ENCODE measurements around the gene CCDC197. TPM values are rescaled to one million over a fixed set of nuclear protein-coding genes. Genes with fewer than 3 reads are reported as not detected.

Gene CCDC197
- total and polyA plus RNA-seq, 8 donors, result not detected

DNA sequence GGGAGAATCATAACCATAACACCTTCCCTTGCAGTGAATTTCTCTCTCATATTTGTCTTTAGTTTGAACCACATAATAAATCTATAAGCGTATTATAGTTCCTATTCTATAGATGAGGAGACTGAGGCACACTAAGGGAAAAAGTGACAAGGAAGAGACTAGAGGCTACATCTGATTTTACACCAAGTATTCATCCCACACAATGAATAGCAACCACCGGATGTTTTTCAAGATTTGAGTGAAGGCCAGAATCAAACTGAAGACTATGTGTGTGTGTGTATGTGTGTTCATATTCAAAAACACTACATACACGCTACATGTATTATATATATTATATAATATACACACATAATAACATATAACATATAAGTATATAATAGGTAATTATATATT lies 25.5 kb upstream of the CCDC197 start:
- H3K36me3 ChIP-seq, result no peaks in the 10 kb centered on the region
- intact Hi-C loops (cut with DNase I; ENCODE audit: low total_unique reads), result no loop called here
- peak overlapping the region in 3 of 5 donors; percentile 73 to 90 (median 79) for H3K27ac ChIP-seq
- WGBS, 5 donors, result 71 to 84% (median 74%) methylated on average over 3 of the region's 3 CpGs
- H3K9me3 ChIP-seq, result no peaks in the 10 kb centered on the region
- H3K27me3 ChIP-seq, result no peaks in the 10 kb centered on the region
- TF ChIP-seq POLR2AphosphoS5 (IDR thresholded peaks at IDR 0.05) (no peak), POLR2A (IDR thresholded peaks at IDR 0.05) (no peak), EP300 (IDR thresholded peaks at IDR 0.05) (no peak)
- TF ChIP-seq, protein P1, sequence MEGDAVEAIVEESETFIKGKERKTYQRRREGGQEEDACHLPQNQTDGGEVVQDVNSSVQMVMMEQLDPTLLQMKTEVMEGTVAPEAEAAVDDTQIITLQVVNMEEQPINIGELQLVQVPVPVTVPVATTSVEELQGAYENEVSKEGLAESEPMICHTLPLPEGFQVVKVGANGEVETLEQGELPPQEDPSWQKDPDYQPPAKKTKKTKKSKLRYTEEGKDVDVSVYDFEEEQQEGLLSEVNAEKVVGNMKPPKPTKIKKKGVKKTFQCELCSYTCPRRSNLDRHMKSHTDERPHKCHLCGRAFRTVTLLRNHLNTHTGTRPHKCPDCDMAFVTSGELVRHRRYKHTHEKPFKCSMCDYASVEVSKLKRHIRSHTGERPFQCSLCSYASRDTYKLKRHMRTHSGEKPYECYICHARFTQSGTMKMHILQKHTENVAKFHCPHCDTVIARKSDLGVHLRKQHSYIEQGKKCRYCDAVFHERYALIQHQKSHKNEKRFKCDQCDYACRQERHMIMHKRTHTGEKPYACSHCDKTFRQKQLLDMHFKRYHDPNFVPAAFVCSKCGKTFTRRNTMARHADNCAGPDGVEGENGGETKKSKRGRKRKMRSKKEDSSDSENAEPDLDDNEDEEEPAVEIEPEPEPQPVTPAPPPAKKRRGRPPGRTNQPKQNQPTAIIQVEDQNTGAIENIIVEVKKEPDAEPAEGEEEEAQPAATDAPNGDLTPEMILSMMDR (IDR thresholded peaks at IDR 0.05), result no peak
- H3K4me3 ChIP-seq, result peak overlapping the region in 3 of 4 donors; percentile 23 to 48 (median 38)
- peaks cover 9 to 57% (median 33%) of the 10 kb centered on the region in 4 donors for H3K4me1 ChIP-seq
- no peak for DNase-seq

DNA sequence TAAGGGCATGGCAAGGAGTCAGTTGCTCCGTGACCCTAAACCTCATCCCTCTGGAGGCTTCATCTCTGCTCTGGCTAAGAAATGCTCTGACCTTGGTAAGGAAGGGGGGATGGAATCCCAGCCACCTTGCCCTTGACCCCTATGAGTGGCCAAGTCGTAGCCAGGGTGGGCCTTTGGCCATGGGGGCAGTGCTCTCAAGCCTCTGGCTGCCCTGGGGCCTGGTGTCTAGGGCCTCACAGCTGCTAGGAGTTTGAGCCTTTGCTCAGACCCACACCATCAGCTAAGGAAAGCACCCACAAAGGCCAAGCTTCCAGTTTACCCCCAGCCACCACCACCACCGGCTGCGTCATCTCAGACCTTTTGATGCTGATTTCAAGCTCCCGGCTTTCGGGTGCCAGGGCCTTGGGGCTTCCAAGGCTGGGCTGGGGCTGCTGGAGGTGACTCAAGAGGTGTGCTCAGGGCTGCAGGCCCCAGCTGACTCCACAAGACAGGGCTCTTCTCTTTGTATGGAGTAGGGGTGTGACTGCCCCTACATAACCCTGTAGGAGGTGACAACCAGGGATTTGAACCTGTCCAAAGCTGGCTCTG lies 24.4 kb upstream of the CCDC197 start:
- Histone ChIP-seq H3K27me3 (no peaks in the 10 kb centered on the region), H3K27ac (peak overlapping the region in 4 of 5 donors; percentile 20 to 90 (median 76)), H3K36me3 (no peaks in the 10 kb centered on the region), H3K9me3 (no peaks in the 10 kb centered on the region), H3K4me3 (peak overlapping the region in 2 of 4 donors; percentile 41 to 48), H3K4me1 (peaks cover 6 to 59% (median 28%) of the 10 kb centered on the region in 4 donors)
- 65 to 91% (median 78%) methylated on average over 2 to 6 of the region's 6 CpGs for WGBS, 5 donors
- intact Hi-C loops (cut with DNase I; ENCODE audit: low total_unique reads), result no loop called here
- no peak for DNase-seq
- TF ChIP-seq POLR2A (IDR thresholded peaks at IDR 0.05) (no peak), EP300 (IDR thresholded peaks at IDR 0.05) (no peak), POLR2AphosphoS5 (IDR thresholded peaks at IDR 0.05) (no peak)
- TF ChIP-seq, protein P1 (IDR thresholded peaks at IDR 0.05), result no peak

DNA sequence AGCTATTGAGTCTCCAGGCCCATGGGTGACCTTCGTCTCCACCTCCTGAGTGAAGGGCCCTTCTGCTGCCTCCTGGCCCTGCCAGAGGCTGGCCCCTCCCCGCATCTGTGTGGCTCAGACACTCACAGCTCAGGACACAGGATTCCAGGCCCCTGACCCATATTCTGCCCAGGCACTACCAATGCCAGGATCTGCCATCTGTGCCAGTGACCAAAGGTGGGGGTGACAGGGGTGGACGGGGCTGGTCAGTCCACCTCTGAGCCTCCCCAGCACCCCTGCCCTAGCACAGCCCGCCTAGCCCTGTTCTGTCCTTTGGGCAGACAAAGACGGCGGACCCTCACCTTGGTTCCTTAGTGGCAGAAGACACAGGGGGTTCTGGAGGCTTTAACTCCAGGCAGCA lies 23.5 kb upstream of the CCDC197 start:
- Histone ChIP-seq H3K27me3 (no peaks in the 10 kb centered on the region), H3K4me1 (peaks cover 6 to 50% (median 24%) of the 10 kb centered on the region in 4 donors), H3K9me3 (no peaks in the 10 kb centered on the region), H3K4me3 (peak overlapping the region in 3 of 4 donors; percentile 41 to 48 (median 43)), H3K36me3 (no peaks in the 10 kb centered on the region), H3K27ac (peak overlapping the region in 3 of 5 donors; percentile 73 to 90 (median 79))
- WGBS, 5 donors, result 67 to 91% (median 85%) methylated on average over 5 to 6 of the region's 6 CpGs
- intact Hi-C loops (cut with DNase I; ENCODE audit: low total_unique reads), result no loop called here
- TF ChIP-seq, protein P1 (IDR thresholded peaks at IDR 0.05), result no peak
- TF ChIP-seq EP300 (IDR thresholded peaks at IDR 0.05) (no peak), POLR2A (IDR thresholded peaks at IDR 0.05) (no peak), POLR2AphosphoS5 (IDR thresholded peaks at IDR 0.05) (no peak)
- DNase-seq, result no peak

DNA sequence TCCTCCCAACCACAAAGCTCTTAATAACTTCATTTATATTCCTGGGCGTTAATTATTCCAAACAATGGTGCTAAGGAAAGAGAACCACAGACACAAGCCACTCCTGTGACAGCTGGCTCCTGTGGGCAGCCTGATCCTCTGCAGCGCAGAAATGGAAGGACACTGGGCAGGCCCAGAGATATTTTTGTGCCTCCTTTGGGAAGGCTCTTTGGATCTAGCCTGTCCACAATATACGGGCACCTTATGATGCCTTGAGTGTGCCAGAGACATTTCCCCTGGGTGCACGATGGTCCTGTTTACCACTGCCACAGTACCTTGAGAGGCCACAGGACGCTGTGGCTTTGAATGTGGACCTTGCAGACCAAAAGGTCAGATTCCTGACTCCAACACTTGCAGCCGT lies 22.8 kb upstream of the CCDC197 start:
- peak overlapping the region in 3 of 5 donors; percentile 73 to 90 (median 79) for H3K27ac ChIP-seq
- intact Hi-C loops (cut with DNase I; ENCODE audit: low total_unique reads), result no loop called here
- WGBS, 5 donors, result 72 to 86% (median 81%) methylated on average over 5 to 6 of the region's 6 CpGs

DNA sequence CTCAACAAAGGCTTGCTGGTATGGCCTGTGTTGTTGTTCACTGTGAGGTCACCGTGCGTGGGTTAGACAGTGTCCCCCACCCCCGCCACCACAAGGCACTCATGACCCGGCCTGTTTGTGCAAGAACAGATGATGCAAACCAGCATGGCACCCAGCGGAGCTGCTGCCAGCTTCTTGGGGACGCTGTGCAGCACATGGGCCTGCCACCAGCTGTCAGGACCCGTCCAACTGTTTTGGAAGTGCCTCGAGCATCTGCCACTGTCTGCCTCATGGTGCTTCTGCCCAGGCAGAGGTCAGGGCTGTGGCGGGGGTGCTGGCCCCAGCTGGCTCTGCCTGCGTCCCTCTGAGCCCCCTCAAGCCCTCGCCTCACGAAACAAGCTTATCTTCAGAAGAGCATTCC lies 22.3 kb upstream of the CCDC197 start:
- TF ChIP-seq POLR2A (IDR thresholded peaks at IDR 0.05) (no peak), EP300 (IDR thresholded peaks at IDR 0.05) (no peak), POLR2AphosphoS5 (IDR thresholded peaks at IDR 0.05) (peak in 2 of 3 donors; percentile 1 to 34)
- TF ChIP-seq, protein P1 (IDR thresholded peaks at IDR 0.05), result no peak
- 70 to 89% (median 81%) methylated on average over 12 of the region's 12 CpGs for WGBS, 5 donors
- peak overlapping the region in 3 of 5 donors; percentile 73 to 90 (median 79) for H3K27ac ChIP-seq
- no peaks in the 10 kb centered on the region for H3K27me3 ChIP-seq
- no peaks in the 10 kb centered on the region for H3K36me3 ChIP-seq
- peaks cover 6 to 39% (median 19%) of the 10 kb centered on the region in 4 donors for H3K4me1 ChIP-seq
- no peak for DNase-seq
- no peaks in the 10 kb centered on the region for H3K9me3 ChIP-seq
- H3K4me3 ChIP-seq, result peak overlapping the region; percentile 6 to 48 (median 42)
- intact Hi-C loops (cut with DNase I; ENCODE audit: low total_unique reads), result no loop called here

More for the DNA sequence above, 22.8 kb upstream of the CCDC197 start:
- DNase-seq, result no peak
- no peak for TF ChIP-seq POLR2A (IDR thresholded peaks at IDR 0.05)
- TF ChIP-seq POLR2AphosphoS5 (IDR thresholded peaks at IDR 0.05), result no peak
- TF ChIP-seq EP300 (IDR thresholded peaks at IDR 0.05), result no peak
- Histone ChIP-seq H3K4me3 (peak overlapping the region; percentile 6 to 48 (median 42)), H3K36me3 (no peaks in the 10 kb centered on the region), H3K4me1 (peaks cover 6 to 44% (median 22%) of the 10 kb centered on the region in 4 donors), H3K9me3 (no peaks in the 10 kb centered on the region), H3K27me3 (no peaks in the 10 kb centered on the region)

All from stomach (tissue), 9 donors.